Measurements from ENCODE around the gene ROR2. TPM values are rescaled to one million over a fixed set of nuclear protein-coding genes. Genes with fewer than 3 reads are reported as not detected.

The ROR2 gene
- total RNA-seq, 1 donor from 2014 or later, result 3.8 TPM

DNA sequence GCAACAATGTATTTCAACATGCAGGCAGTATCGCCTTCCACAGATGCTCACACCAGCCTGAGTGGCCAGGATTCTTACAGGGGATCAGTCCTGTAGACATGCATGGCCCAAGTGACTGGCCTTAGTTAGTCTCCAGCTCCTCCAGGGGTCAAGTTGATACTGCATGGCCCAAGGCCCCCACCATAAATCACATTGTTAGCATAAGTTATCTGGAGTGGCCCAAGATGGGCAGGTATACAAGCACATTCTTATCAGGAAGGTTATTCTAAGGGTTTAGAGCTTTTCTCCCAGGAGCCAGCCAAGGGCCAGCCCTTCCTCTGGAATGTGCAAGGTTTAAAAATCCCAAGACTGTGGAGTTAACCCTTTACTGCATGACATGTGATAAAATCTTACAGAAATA, 295.5 kb downstream of the ROR2 start:
- DNase-seq, result no peak
- TF ChIP-seq CTCF (IDR thresholded peaks at IDR 0.05), result no peak
- H3K9me3 ChIP-seq, result no peaks in the 10 kb centered on the region
- no peak overlapping the region for H3K27ac ChIP-seq
- intact Hi-C loops (cut with DNase I), result no loop called here
- H3K27me3 ChIP-seq (ENCODE audit: low read depth), result no peaks in the 10 kb centered on the region
- no peaks in the 10 kb centered on the region for H3K36me3 ChIP-seq
- H3K4me3 ChIP-seq, result no peak overlapping the region
- no peaks in the 10 kb centered on the region for H3K4me1 ChIP-seq
- peak; percentile 77 to 90 for ATAC-seq

DNA sequence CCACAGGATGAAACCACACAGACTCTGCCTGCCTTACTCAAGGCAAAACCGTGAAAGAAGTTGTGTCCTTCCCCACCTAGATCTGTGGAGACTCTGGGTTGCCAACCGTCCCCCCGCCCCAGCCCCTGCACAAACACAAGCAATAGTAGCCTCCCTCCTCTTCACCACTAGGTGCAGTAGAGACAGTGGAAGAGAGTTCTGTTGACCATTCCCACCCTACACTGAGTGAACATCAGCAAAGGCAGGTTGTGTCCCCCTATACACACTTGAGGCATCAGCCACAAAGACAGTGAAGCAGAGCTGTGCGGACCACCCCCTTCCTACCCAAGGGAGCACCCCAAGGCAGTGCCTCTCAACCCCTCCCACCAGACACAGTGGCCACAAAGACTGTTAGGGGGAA, 302.7 kb downstream of the ROR2 start:
- intact Hi-C loops (cut with DNase I), result no loop called here
- peak in 1 of 2 donors; percentile 45 for ATAC-seq
- Histone ChIP-seq H3K36me3 (no peaks in the 10 kb centered on the region), H3K27me3 (ENCODE audit: low read depth) (no peaks in the 10 kb centered on the region), H3K27ac (no peak overlapping the region), H3K4me3 (no peak overlapping the region), H3K4me1 (no peaks in the 10 kb centered on the region), H3K9me3 (no peaks in the 10 kb centered on the region)
- no peak for TF ChIP-seq CTCF (IDR thresholded peaks at IDR 0.05)
- no peak for DNase-seq

GRCh38 chr9:91646702-91647101, 303.3 kb downstream of the ROR2 start:
- H3K36me3 ChIP-seq, result no peaks in the 10 kb centered on the region

DNA sequence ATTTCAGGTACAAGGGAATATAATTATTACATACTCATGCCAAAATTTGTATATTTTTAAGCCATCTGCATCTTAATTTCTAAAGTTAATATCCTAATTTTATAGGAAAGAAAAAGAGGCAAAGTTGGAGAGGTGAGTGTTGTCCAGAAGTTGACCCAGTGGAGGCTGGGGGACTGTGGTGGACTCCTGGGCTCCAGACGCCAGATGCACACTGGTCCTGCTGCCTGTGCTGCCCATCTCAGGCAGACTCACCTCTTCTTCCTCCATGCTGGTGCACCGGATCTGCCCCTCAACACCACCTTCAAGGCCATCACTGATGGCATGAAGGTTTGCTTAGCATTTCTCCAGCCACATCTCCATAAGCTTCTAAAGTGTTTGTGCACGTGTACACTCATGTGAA, 305.6 kb downstream of the ROR2 start:
- Histone ChIP-seq H3K27me3 (ENCODE audit: low read depth) (no peaks in the 10 kb centered on the region), H3K36me3 (no peaks in the 10 kb centered on the region), H3K4me3 (no peak overlapping the region), H3K9me3 (peaks cover 8% of the 10 kb centered on the region), H3K27ac (no peak overlapping the region), H3K4me1 (no peaks in the 10 kb centered on the region)
- intact Hi-C loops (cut with DNase I), result no loop called here
- no peak for TF ChIP-seq CTCF (IDR thresholded peaks at IDR 0.05)
- ATAC-seq (no peak), DNase-seq (no peak)

More at GRCh38 chr9:91646702-91647101, 303.3 kb downstream of the ROR2 start:
- Histone ChIP-seq H3K4me1 (no peaks in the 10 kb centered on the region), H3K27me3 (ENCODE audit: low read depth) (no peaks in the 10 kb centered on the region), H3K27ac (no peak overlapping the region), H3K4me3 (no peak overlapping the region), H3K9me3 (no peaks in the 10 kb centered on the region)
- intact Hi-C loops (cut with DNase I), result no loop called here
- ATAC-seq, result no peak
- no peak for TF ChIP-seq CTCF (IDR thresholded peaks at IDR 0.05)
- no peak for DNase-seq

GRCh38 chr9:91643481-91644077, 306.4 kb downstream of the ROR2 start:
- Histone ChIP-seq H3K27ac (no peak overlapping the region), H3K27me3 (ENCODE audit: low read depth) (no peaks in the 10 kb centered on the region), H3K9me3 (peaks cover 8% of the 10 kb centered on the region), H3K4me1 (no peaks in the 10 kb centered on the region), H3K4me3 (no peak overlapping the region), H3K36me3 (no peaks in the 10 kb centered on the region)
- intact Hi-C loops (cut with DNase I), result no loop called here
- ATAC-seq, result no peak
- no peak for TF ChIP-seq CTCF (IDR thresholded peaks at IDR 0.05)
- no peak for DNase-seq

All from lower lobe of right lung (tissue), 2 donors.